SK-N-SH (cell line): ENCODE data around the gene SLCO2A1.

Experiments
- MAX ChIP-seq: IDR thresholded peaks from 2 replicates; pipeline ENCODE4 v1.4.0; 2012; ENCODE audit warnings: low read depth
- SIN3A ChIP-seq: IDR thresholded peaks from 2 replicates; pipeline ENCODE4 v1.6.1; 2012; ENCODE audit warnings: low read depth, mild to moderate bottlenecking, low read length, moderate library complexity, borderline replicate concordance
- TF ChIP-seq, protein P1 (sequence below): fragments of 200-600 bp; sonication (generic); IDR thresholded peaks from 2 replicates; pipeline ENCODE4 v1.6.1; 2017; ENCODE audit warnings: antibody characterized with exemption, mild to moderate bottlenecking, moderate library complexity

DNA sequence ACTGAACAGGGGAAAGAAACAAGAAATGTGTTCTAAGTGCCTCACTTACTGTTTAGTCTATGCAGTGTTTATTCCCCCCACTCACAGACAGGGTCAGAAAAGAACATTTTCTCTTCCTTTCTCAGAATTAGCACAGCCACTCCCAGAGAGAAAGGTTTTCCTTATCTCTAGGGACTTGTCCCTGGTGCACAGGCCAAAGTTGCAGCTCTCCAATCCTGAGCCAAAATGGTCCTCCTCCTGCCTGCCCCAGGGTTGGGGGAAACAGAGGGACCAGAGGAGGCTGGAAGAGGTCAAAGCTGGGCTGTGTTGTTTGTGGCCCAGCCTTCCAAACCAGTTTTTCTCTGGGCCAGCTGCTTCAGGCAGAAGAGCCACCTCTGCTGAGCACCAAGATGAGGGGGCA, 146.1 kb downstream of the SLCO2A1 start:
- TF ChIP-seq SIN3A (no peak), MAX (no peak)
- TF ChIP-seq, protein P1, sequence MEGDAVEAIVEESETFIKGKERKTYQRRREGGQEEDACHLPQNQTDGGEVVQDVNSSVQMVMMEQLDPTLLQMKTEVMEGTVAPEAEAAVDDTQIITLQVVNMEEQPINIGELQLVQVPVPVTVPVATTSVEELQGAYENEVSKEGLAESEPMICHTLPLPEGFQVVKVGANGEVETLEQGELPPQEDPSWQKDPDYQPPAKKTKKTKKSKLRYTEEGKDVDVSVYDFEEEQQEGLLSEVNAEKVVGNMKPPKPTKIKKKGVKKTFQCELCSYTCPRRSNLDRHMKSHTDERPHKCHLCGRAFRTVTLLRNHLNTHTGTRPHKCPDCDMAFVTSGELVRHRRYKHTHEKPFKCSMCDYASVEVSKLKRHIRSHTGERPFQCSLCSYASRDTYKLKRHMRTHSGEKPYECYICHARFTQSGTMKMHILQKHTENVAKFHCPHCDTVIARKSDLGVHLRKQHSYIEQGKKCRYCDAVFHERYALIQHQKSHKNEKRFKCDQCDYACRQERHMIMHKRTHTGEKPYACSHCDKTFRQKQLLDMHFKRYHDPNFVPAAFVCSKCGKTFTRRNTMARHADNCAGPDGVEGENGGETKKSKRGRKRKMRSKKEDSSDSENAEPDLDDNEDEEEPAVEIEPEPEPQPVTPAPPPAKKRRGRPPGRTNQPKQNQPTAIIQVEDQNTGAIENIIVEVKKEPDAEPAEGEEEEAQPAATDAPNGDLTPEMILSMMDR = no peak
